HG03439 (cell line): Measurements from ENCODE around the gene PYGL.
"Not testable (repeated sequence)": the region's sequence is repeated elsewhere in the genome, so short reads cannot be mapped to it uniquely, and the experiment has no call there.

ENCODE experiments used
- ATAC-seq: cut with Tn5 transposase; IDR thresholded peaks from one replicate; pipeline ENCODE4 v1.9.1; 2021; ENCODE audit warnings: mild to moderate bottlenecking, moderate library complexity; ENCODE audit not compliant: unreplicated experiment

Gene PYGL

DNA sequence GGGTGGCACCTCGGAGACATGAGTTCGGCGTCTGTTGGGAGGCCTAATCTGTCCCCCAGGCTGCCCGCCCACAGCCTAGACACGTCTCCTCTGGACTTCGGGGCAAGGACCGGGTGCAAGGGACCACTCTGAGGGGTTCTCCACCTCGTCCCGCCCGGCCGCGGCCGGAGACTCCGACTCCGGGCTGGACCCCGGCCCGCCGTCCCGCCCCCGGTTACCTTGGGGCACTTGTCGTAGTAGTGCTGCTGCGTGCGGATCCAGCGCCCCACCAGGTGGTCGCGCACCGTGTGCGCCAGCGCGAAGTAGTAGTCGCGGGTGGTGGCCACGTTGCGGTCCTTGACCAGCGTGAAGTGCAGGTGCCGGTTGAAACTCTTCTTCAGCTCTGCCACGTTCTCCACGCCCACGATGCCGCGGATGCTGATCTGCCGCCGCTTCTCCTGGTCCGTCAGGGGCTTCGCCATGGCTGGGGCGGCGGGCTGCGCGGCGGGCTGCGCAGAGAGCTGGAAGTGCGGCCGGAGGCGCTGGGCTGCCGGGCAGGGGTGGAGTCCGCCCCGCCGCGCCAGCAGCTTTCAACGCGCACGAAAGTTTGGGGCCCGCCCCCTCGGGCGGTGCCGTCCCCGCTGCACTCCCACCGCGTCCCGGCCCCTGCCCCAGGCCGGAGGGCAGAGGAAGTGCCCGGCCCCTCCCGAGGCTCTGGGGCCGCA is at the start of gene PYGL:
PYGL (minus strand) TSS at position 541 of the 704 bp plus-strand sequence; CDS start at position 461, 80 bp downstream.
- peak; percentile 63 for ATAC-seq

DNA sequence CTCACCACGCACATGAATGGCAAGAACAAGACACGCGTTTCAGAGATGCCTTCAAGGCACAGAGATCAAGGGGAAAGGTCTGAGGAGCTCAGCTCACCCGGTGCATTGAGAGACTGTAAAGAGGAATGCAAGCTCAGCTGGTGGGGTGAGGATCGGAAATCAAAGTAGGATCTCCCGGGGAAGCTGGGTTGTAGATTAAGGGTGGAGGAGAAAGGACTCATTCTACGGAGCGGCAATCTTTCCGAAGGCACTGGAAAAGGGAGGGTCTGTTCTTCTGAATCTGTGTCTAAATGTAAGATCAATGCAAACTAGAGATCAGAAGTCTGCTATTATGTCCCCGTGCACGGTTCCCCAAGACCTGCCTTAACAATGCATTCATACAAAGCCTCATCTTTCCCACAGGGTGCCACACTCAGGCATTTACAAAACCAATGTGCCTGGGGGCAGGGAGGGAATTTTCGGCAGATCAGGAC is 41.6 kb upstream of the PYGL start:
- ATAC-seq: no peak

DNA sequence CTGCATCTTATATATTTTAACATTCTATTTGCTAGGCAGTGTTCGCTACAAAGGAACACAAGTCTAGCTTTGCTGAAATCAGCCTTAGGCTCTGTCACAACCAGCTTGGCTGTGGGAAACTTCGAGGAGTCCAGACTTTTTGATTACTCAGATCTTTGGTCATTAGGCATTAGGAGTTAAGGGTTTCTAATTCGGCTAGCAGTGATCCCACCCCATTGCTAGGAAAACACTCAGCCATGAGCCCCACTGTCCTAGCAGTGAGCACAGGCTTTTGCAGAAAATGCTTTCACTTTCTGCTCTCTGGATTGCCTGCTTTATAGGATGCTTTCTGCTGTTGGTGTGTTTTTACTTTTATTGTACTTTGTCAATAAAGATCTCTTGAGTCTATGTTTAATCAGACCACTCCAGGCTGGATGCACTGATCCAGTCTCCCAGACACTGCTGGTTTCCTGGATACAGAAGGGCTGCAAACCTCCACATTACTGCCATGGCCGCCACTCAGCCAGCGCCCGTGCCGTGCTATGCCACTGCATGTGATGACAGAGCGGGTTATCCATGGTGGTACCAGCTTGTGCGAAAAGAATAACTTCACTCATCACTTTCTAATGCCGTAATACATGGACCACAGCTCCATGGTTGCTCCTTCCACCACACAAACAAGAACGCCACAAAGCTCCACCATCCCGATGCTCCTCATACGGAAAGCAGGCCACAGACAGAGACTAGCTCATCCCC is 41.0 kb upstream of the PYGL start:
- ATAC-seq: no peak

DNA sequence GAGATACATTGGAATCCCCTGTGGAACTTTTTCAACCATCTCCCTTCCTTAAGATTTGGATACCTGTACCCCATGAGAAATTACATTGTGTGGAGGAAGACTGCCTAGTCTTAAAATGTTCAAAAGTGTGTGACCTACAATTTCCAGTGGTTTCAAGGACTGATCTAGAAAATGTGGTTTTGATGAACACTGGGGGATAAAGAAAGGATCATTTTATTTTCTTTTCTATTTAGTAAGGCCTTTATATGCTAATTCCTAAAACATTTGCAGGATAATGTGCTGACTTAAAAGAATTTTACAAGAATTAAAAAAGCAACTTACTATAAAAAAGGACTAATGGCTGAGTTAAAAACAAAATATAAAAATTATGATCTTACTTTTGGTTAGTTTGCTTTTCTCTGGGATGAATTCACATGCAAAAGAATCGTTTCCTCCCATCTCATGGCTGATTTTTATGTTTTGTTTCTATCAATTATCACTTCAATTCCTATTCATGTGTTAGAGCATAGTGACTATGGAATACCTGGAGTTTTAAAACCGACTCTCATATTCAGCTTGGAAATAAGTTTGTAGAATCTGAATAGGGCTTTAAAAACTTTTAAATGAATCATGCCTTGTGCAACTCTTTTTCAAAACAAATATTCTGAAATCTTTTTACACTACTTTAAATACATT is 39.9 kb upstream of the PYGL start:
- no peak for ATAC-seq

DNA sequence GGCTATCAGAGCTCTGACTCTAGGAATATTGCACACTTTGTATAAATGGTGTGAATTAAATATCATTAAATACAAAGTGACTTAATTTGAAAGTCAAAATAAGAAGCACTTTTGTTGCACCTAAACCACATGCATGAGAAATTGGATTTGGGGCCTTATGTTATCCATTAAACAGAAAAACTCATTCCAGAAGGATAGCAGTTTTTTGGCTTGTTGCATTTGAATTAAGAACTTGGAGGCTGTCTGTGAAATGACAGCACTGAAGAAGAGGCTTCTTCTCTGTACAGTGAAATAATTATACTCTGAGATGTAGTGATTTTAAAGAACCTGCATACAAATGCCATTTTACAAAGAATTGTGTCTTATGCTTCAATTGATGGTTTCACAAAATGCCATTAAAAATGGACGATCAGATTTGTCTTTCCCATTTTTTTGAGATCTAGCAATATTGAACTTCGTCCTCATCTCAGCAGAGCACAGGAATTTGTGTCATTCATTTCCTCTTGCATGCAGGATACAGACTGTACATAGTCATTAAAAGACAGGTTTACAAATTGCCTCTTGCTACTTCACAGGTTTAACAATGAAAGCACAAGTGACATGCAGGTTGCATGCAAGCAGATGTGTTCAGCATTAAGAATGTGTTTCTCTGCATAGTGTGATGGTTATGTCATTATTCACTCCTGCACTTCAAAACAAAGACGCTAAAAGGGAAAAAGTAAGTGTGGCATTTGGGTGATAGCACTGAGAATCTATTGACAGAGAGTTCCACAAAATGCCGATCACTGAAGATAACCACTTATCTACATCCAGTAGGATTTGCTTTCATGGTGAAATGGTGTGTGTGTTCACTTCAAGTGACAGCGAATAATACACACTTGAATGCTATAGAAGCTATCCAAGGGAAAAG is 35.9 kb upstream of the PYGL start:
- ATAC-seq: no peak

DNA sequence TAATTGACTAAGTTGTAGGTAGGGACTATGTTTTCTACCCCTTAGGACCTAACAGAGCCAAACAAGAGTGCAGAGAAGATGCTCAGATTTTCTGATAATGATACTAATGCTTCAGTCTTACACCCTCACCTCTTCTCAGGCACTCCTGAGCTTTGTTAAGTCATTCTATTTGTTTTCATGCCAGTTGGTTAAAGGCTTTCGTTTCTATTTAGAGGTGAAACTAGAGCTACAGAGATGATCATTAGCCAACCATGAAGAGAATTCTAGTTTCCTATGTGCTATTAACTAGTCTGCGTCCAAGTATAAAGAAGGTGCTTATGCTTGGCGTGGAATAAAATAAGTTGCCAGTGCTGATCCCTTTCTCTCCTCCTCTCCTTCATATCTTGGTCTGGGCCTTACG is 34.6 kb upstream of the PYGL start:
- ATAC-seq: peak; percentile 89

DNA sequence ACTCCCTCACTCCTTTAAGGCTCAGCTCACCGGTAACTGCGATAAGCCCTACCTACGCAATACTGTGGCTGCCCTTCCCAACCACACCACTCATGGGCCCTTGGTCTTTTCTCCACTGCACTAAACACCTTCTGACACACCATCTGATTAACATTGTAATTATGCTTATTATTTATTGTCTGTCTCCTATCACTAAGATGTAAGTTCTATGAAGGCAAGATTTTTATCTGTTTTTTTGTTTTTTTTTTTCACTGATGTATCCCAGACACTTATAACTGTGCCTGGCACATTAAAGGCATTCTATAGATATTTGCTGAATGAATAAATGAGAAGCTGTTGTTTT is 34.2 kb upstream of the PYGL start:
- ATAC-seq: no peak

DNA sequence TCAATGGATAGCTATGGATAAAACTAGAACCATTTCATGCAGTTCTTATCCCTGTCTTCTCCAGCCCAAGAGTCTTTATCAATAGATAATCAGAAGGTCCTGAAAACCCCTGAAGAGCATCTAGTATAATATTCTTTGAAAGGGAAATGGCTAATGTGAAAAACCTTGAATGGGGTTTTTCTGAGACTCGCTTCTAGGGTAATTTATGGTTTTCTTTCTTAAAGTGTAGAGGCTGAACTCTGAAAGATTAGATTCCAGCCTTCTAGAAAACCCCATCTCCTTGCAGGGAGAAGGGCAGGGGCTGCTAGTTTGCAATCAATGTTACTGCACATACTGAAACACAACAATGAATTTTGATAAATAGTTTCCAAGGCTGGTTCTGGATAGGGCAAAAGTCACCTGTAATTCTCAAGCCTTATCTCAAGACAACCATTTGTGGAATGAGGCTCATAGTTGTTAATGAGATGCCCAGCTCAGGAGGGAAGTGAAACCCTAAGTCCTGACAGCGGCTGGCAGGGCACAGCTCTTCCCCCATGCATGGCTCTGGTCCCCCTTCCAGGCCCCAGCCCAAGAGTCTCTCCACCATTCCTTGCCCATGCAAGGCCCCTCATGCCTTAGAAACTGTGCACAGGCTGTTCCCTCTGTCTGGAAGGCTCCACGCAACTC is 33.7 kb upstream of the PYGL start:
- no peak for ATAC-seq

DNA sequence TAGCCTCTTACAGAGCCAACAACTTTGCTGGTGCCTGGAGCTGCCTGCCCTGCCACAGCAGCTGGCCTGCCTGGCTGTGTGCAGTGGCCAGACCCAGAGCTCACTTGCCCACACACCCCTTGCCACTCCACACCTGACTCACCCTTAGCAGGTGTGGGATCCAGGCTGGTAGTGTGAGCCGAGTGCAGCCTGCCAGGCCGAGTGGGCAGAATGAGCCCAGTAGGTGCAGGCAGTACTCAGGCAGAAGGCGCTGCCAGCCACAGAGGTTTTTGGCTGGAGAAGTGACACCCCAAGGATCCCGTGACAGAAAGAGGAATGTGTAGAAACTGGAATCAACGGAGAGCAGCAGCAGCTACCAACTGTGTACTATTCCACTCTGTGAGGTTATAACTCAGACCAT is 29.8 kb upstream of the PYGL start:
- ATAC-seq: no peak

DNA sequence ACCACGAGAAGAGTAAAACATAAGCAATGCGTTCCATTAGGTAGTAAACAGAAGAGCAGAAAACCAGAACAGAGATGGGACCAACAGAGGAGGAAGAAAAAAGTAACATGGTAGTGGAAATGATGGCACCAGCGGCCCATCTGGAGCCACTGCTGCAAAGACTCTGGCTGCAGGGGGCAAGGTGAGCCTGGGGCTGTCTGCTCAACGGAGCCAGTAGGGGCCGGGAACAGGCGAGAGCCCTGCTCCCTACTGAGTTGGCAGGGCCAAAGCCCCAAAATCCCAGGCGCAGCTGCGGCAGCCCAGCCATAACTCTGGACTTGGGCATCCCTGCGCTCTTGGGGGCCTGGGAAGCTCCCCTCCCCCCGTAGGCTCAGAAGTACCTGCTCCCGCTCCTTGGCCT is 28.5 kb upstream of the PYGL start:
- no peak for ATAC-seq

DNA sequence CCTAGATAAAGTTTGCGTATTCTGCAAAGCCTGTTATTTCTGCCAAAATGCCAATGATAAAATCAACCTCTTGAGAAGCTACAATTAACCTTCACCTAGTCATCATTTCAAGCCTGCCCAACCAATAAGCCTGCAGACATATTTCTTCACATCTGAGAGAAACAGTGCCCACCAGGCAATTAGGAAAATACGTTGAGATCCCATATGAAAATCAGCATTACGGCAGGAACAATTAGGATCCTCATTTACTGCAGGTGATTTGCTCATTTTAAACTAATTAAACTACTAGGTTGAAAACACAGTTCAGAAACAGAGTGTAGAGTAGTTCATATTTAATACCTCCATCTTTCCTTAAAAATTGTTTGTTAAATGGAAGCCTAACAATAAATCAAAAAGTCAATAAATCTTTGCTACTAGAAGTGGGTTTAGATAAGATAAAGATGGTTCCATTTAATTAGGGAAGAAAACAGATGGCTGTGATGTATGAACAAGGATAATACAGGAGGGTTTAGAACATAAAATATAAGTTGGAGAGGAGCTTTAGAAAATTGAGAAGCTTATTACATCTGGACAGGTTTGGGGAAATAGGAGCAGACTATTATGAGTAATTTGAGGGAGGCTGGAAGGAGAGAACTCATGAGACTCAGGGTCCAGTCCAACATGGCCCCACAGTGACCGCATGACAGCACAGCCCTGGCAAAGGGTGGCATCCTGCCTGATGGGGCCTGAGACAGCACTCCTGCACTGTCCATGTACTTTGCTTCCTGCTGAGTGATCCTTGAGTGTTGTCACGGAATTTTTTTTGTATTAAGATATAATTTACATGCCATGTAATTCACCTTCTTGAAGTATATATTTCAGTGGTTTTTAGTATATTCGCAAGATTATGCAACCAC is 26.9 kb upstream of the PYGL start:
- ATAC-seq: no peak

DNA sequence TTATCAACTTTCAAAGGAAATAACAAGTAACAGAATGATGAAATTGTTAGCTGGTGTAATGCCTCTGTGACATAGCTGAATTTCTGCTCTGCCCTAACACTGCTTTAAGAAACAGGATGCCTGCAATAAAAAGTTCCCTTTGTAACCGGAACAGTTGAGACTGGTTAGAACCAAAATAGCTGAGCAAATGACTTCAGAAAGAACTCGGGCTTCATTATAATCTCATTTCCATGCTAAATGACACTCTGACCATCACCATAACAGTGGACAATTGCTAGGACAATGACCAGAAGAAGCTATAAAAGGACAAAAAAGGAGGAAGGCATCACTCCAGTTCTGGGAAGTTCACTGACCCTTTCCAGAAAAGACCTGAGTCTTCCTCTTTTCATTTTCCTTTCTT is 23.5 kb upstream of the PYGL start:
- no peak for ATAC-seq

DNA sequence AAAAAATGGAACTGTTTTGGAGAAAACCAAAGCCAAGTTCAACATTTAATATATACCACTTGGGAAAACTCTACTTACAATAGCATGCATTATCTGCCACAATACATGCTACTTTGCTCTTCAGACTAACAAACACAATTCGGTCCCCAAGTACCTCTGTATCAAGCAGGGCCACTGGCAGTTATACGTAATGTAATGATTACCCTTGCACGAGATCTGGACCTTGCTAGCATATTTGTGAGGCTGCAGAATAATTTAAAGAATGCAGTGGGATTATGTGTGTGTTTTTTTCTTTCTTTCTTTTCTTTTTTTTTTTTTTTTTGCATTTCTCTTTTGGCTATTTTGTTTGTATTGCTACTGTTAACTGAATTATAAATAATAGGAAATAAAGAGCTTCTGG is 22.8 kb upstream of the PYGL start:
- ATAC-seq: no peak

DNA sequence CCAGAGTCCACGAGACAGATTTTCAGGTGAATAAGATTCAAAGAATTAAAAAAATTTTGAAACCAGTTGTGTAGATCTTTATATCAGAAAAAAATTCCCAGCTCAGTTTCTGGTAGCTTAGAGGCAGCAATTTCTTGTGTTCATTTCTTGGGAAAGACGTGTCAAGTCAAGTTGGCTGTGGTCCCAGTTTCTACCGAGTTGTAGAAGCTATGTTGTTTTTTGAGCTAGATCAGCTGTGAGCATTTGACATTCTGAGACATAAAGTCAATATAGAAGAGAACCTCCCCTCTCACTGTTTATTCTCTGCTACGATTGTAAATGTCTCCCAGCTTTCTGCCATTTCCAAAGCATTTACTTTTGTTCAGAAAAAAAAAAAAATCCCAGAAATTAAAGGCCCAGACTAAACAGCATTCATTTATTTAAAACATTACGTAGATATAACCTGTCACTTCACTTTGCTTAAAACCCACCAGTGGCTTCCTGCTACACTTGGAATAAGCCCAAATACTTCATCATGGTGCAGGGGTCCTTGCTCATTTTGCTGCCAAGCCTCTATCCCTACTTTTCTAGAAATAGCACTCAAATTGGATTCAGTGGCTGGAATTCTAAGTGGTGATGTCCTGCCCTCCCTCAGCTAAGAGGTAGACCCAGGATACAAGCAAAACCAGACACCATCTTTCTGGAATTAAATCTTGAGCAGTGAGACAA is 20.6 kb upstream of the PYGL start:
- no peak for ATAC-seq

DNA sequence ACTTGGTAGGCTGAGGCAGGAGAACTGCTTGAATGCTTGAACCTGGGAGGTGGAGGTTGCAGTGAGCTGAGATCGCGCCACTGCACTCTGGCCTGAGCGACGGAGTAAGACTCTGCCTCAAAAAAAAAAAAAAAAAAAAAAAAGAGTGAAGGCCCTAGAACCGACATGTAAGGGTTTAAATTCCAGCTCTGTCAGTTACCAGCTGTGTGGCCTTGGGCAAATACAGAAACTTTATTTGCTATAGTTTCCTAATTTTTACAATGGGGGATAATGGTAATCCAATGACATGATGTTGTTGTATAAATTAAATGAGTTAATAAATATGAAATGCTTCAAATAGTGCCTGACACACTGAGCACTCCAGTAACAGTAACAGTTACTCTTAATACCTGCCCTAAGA is 19.6 kb upstream of the PYGL start:
- ATAC-seq: no peak

DNA sequence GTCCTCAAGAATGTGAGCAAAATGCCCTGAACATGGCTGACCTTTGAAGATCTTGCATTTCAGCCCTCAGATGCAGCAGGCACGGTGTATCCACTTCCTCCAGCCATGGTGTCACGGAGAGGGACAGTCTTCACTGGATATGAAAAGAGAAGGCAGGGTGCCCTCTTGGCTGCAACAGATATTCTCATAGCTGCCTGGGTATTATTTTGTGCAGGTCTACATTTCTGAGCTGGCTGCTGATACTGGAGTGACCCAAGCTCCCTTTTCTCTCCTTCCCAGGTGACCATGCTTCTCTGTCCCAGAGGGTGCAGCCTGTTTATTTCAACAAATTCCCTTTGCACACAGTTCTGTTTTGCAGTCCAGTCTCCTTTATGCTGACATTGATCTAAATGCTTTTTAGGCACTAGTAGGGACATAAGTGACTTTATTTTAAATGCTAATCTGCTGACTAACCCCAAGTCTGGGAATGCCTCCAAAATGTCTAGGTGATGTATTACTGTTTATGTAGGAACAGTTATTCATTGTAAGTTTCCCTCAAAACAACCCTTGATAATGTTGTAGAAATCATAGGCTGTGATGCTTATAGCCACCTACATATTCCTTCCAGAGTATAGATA is 17.4 kb upstream of the PYGL start:
- no peak for ATAC-seq

DNA sequence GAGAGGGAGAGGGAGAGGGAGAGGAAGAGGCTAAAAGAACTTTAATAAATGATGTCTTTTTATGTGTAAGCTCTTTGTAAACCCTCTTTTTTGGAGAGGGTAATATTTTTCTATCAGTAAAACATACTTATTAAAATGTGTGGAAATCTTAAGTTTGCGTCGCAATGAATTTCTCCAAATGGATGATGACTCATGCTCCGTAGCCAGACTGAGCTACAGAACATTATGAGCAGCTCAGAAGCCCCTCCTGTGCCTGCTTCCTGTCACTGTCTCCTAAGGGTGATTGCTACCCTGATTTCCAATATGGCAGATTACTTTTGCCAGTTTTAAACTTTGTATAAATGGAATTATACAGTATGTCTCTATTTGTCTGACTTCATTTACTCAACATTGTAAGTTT is 13.0 kb upstream of the PYGL start:
- ATAC-seq: no peak

DNA sequence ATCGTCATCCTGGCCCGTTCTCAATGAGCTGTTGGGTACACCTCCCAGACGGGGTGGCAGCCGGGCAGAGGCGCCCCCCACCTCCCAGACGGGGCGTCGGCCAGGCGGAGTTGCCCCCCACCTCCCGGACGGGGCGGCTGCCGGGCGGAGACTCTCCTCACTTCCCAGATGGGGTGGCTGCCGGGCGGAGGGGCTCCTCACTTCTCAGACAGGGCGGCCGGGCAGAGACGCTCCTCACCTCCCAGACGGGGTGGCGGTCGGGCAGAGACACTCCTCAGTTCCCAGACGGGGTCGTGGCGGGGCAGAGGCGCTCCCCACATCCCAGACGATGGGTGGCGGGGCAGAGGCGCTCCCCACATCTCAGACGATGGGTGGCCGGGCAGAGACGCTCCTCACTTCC is 12.1 kb upstream of the PYGL start:
- not testable (repeated sequence) for ATAC-seq
